GM19239 (cell line): Measurements from ENCODE around the gene SUMO4.
A peak's percentile ranks its signal among the peaks of the same experiment; 100 is the strongest.

ENCODE experiments used
- DNase-seq: peaks from one replicate; pipeline ENCODE4 v3.0.0; 2011; ENCODE audit warnings: low spot score; ENCODE audit not compliant: insufficient read length
- FAIRE-seq: peaks from 2 replicates; lab custom pipeline; 2011; peaks lifted over from hg19 to GRCh38; lab: Jason Lieb, UNC

SUMO4 gene

GRCh38 chr6:149387779-149388512, 12.1 kb upstream of the SUMO4 start:
- DNase-seq (no peak), FAIRE-seq (no peak)

DNA sequence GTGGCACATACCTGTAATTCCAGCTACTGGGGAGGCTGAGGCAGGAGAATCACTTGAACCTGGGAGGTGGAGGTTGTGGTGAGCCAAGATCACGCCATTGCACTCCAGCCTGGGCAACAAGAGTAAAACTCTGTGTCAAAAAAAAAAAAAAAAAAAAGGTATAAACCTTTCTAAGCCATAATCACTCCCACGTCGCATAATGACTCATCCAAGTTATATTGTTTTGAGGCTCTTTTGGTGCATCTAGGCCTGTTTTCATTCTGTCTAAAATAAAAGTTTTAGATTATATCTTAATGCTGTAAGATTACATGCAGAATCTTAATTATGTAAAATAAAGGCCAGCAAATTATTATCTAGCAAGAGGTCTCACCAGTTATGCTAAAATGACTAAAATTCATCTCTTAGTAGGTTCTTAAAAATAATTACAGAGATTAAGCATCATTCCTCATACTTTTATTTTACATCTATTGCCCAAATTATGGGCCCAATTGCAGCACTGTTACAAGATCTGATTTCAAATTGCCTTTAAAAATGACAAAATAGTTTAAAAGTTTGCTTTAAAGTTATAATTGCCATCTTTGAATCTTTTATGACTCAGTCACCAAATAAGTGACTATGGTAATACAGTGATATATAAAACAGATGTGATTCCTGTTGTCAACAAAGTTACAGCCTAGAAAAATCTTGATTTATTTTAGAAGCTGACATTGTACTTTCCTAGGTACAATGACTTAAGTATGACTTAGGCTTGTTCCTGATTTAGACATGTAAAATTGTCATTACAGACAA, 10.4 kb upstream of the SUMO4 start:
- no peak for FAIRE-seq
- DNase-seq: no peak

DNA sequence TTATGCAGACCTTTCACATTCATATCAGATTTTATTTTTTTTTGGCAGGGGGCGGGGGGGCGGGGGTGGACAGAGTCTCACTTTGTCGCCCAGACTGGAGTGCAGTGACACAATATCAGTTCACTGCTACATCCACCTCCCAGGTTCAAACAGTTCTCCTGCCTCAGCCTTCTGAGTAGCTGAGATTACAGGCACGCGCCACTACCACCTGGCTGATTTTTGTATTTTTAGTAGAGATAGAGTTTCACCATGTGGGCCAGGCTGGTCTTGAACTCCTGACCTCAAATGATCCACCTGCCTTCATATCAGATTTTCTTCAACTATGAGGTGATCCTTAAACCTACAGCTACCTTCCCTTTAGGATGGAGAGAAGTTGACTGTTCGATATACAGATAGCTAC, 8.0 kb upstream of the SUMO4 start:
- FAIRE-seq (no peak), DNase-seq (no peak)

DNA sequence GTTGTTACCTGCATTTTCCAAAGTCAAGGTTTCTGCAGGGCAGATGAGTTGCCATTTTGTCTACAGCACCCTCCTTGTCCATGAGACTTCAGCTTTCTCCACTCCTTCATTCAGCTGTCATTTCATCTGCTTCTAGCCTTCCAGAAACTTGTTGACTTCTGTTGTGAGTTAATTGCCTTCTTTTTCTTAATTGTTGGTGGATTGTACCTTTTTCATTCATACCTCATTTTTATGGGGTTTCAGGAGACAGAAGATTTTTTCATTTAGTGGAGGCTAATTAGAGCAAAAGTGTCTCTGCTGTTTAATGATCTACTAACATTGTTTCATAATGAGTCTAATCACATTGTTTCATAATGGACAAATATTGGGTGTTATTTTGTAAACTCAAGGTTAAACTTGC, 7.5 kb upstream of the SUMO4 start:
- FAIRE-seq (peak; percentile 4), DNase-seq (no peak)

- FAIRE-seq: no peak
- DNase-seq: no peak
These were observed 6.9 kb upstream of the SUMO4 start for GRCh38 chr6:149393002-149393679.

DNA sequence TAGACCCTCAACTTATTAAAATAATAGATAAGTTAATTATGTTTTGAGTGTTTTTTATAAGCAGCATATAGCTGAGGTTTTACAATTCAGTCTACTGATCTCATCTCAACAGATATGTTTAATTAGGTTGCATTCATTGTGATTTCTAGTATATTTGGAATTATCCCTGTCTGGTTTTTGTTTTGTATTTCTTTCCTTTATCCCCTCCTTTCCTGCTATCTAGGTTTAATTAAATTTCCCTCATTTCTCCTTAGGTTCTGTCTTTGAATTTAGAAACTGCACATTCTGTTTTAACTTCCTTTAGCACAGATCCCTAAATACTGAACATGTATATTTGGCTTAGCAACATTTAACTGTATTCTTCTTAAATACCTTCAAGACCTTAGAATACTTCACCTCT, 4.9 kb upstream of the SUMO4 start:
- no peak for DNase-seq
- no peak for FAIRE-seq

DNA sequence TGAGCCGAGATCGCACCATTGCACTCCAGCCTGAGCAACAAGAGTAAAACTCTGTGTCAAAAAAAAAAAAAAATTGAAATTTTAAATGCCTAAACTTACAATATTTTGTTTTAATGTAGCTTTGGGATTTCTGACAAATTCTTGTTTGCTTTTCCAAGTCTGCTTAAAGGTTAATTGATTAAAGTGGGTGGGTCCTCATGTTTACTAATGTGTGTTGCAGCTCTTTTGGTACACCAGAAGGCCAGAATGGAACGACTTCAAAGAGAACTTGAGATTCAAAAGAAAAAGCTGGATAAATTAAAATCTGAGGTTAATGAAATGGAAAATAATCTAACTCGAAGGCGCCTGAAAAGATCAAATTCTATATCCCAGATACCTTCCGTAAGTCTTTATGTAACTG, 2.7 kb upstream of the SUMO4 start:
- DNase-seq: no peak
- FAIRE-seq: peak; percentile 28

DNA sequence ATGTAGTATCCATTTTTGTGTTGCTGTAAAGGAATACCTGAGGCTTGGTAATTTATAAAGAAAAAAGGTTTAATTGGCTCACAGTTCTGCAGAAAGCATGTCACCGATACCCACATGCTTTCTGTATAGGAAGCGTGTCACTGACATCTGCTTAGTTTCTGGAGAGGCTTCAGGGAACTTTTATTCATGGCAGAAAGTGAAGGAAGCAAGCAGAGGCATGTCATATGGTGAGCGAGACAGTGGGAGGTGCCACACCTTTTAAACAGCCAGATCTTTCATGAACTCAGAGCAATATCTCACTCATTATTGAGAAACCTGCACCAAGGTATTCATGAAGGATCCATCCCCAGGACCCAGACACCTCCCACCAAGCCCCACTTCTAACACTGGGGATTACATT, 3.5 kb downstream of the SUMO4 start:
- FAIRE-seq: no peak
- no peak for DNase-seq

- no peak for DNase-seq
- FAIRE-seq: peak; percentile 21
These were observed 6.0 kb downstream of the SUMO4 start for GRCh38 chr6:149405823-149406765.

DNA sequence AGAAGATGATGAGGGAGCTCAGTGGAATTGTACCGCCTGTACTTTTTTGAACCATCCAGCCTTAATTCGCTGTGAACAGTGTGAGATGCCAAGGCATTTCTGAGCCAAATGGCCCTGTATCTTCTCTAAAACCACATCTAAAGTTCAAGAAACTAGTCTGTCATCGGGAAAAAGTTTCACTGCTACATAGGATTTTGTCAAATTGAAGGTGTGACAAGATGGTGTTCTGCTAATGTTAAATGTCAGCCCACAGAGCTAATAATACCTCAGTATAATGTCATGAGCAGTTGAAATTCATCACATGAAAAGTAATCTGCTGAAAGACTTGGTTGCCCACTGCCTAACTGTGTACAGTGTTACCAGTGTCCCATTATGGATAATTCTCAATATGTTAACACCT, 9.6 kb downstream of the SUMO4 start:
- DNase-seq: no peak
- no peak for FAIRE-seq

DNA sequence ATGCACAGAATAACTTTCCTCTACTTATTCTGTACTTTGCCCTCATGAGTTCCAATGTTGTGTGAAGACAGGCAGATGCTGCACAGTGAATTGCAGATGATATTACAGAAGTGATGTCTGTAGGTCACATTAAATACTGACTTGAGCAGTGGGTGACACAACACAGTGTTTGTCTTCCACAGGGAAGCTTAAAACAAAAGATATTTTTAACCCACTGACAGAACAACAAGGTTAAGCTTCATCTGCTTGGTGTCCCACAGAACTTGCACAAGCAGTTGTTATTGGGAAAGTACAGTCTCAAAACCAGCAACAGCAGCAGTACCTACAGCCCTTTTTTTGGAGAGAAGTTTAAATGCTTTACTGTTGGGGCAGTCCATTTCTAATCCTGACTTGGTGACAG, 10.5 kb downstream of the SUMO4 start:
- DNase-seq: no peak
- FAIRE-seq: no peak

DNA sequence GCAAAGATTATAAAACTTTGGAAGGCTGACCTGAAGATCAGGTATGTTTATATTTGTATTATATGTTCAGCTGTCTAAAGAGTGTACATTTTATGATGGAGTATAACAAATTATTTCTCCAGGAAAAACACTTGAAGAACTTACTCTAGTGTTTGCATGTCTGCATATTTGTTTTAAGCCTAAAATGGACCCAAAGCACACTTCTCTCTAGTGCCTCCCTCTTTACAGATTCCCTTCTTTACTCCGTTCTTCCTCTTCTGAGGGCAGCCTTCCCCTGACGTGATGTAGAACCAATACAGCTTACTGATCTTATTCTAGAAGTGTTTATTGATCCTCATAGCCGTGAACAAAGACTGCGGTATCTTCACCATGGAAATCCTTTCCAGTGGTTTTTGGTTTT, 13.9 kb downstream of the SUMO4 start:
- no peak for DNase-seq
- no peak for FAIRE-seq

GRCh38 chr6:149414821-149415220, 14.8 kb downstream of the SUMO4 start:
- FAIRE-seq: no peak
- no peak for DNase-seq

- DNase-seq: no peak
- no peak for FAIRE-seq
These were observed 19.8 kb downstream of the SUMO4 start for GRCh38 chr6:149419696-149420404.

DNA sequence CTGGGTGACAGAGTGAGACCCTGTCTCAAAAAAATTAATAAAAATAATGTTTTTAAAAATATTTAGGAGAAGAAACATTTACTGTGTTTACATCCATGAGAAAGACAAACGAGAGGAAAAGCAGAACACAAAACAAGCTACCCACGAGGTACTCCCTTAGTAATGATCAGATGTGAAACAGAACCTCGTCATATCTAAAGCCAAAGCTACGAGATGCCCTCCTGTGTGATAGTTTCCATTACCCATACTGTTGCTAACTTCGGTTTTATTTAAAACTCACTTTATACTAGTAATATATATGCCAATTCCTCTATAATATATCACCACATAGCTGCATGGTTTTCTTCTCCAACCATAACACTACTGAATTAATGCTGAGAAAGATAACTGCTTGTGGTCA, 21.1 kb downstream of the SUMO4 start:
- FAIRE-seq: no peak
- no peak for DNase-seq

- FAIRE-seq: no peak
These were observed 22.5 kb downstream of the SUMO4 start for GRCh38 chr6:149422581-149422980.

GRCh38 chr6:149423964-149424440, 23.9 kb downstream of the SUMO4 start:
- FAIRE-seq (no peak), DNase-seq (no peak)

More at GRCh38 chr6:149422581-149422980, 22.5 kb downstream of the SUMO4 start:
- no peak for DNase-seq

GRCh38 chr6:149425224-149425623, 25.2 kb downstream of the SUMO4 start:
- no peak for DNase-seq
- no peak for FAIRE-seq

DNA sequence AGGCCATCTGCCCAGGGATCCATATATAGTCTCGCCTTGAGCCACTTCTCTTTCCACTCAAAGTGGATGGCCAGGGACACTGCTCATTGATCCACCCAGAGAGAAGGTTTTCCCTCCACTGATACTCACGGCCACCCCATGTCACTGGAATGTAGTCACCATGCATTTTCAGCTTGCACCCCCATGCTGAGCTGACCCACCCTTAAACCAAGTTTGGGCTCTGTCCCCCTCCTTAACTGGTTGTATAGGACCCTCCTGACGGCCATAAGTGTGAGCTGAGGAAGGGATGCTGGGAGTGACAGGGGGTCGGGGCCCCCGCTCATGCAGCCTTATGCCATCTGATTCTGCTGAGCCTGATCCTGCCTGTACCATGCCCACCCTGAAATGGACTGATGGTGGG, 25.7 kb downstream of the SUMO4 start:
- DNase-seq (no peak), FAIRE-seq (no peak)
